GM12801 (cell line): ENCODE measurements around the gene TAF4.

Experiments used
- TF ChIP-seq, protein P1 (sequence below): IDR thresholded peaks from one replicate; pipeline ENCODE4 v1.5.1; 2011; ENCODE audit warnings: control low read depth; ENCODE audit not compliant: insufficient read length; ENCODE audit errors: extremely low read depth

TAF4 gene

GRCh38 chr20:62088258-62089127 is 22.8 kb upstream of the TAF4 start:
- TF ChIP-seq, protein P1, sequence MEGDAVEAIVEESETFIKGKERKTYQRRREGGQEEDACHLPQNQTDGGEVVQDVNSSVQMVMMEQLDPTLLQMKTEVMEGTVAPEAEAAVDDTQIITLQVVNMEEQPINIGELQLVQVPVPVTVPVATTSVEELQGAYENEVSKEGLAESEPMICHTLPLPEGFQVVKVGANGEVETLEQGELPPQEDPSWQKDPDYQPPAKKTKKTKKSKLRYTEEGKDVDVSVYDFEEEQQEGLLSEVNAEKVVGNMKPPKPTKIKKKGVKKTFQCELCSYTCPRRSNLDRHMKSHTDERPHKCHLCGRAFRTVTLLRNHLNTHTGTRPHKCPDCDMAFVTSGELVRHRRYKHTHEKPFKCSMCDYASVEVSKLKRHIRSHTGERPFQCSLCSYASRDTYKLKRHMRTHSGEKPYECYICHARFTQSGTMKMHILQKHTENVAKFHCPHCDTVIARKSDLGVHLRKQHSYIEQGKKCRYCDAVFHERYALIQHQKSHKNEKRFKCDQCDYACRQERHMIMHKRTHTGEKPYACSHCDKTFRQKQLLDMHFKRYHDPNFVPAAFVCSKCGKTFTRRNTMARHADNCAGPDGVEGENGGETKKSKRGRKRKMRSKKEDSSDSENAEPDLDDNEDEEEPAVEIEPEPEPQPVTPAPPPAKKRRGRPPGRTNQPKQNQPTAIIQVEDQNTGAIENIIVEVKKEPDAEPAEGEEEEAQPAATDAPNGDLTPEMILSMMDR, result no peak

GRCh38 chr20:62087632-62088031 is 22.0 kb upstream of the TAF4 start:
- TF ChIP-seq, protein P1, result no peak

DNA sequence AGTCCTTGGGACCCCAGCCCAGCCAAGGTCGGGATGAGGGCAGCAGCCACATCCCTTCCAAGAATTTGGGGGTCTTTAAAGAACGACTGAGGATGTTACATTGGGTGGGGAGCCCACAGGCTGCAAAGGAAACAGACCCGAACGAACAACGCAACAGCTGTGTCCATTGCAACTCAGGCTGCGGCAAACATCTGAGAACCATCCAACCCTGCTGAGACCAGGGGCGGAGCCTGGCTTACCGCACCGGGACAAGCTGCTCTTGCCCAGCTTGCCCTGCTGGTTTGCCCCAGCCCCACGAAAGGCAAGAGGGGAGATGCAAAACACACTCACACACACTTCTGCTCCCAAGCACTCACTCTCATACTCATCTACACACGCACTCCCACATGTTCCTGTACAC is 21.5 kb upstream of the TAF4 start:
- TF ChIP-seq, protein P1, result no peak

DNA sequence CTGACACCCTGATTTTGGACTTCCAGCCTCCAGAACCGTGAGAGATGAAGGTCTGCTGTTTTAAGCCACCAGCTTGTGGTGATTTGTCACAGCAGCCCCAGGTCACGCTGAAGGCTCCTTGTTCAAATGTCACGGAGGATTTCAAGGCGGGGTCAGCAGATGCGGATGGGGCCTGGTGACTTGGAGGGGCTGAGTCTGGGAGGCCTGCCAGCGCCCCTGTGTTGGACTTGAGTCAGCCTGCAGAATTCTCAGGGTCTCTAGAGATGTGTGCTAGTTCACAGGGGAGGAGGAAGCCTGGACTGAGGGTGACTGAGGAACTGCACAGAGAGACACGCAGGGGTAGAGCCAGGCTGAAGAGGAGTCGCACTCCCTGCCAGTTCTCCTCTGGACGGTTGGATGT is 19.5 kb upstream of the TAF4 start:
- TF ChIP-seq, protein P1, result no peak

DNA sequence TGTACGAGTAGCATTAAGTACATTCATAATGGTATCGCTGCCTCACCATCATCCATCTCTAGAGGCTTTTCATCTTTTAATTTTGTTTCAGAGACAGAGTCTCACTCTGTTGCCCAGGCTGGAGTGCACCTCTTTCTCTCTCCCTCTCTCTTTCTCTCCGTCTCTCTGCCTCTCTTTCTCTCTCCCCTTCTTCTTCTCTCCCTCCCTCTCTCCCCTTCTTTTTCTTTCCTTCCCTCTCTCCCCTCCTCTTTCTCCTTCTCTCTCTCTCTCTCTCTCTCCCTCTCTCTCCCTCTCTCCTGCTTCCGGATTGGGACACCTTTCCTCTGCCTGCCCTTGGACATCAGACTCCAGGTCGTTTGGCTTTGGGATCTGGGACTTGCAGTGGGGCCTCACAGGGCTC is 17.6 kb upstream of the TAF4 start:
- TF ChIP-seq, protein P1, result no peak

GRCh38 chr20:62080249-62080990 is 14.7 kb upstream of the TAF4 start:
- TF ChIP-seq, protein P1, result no peak

DNA sequence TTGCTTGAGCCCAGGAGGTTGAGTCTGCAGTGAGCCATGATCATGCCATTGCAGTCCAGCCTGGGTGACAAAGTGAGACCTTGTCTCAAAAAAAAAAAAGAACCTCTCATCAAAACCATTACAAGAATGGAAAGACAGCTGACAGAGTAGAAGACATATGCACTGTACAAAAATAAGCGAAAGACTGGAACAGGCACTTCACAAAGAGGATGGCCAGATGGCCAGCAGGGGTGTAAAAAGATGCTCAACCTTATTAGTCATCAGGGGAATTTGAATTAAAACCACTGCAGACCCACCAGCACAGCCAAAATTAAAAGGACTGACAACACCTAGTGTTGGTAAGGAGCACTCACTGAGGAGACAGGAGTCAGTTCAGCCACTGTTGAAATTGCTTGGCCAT is 13.5 kb upstream of the TAF4 start:
- TF ChIP-seq, protein P1, result no peak
